ENCODE results near the gene EEFSEC. TPM values are rescaled to one million over a fixed set of nuclear protein-coding genes. Genes with fewer than 3 reads are reported as not detected.

EEFSEC gene
- total and polyA plus RNA-seq, 2 experiments from 2014 or later, result 26.7 to 47.9 TPM

GRCh38 chr3:128343287-128344051 is 190.2 kb downstream of the EEFSEC start:
- Histone ChIP-seq H3K27ac (peak overlapping the region; percentile 79), H3K4me3 (no peak overlapping the region), H3K27me3 (no peaks in the 10 kb centered on the region), H3K9me3 (ENCODE audit: low read depth) (no peaks in the 10 kb centered on the region), H3K4me1 (ENCODE audit: low read depth) (peaks cover 43% of the 10 kb centered on the region), H3K36me3 (no peaks in the 10 kb centered on the region)
- TF ChIP-seq CTCF (IDR thresholded peaks at IDR 0.05; ENCODE audit: low read depth, low read length), result no peak
- peak; percentile 66 to 90 for DNase-seq (ENCODE audit: low read depth in 1 of 2, low spot score in 1 of 2)

GRCh38 chr3:128344052-128344735 is 190.9 kb downstream of the EEFSEC start:
- H3K9me3 ChIP-seq (ENCODE audit: low read depth), result no peaks in the 10 kb centered on the region
- peak overlapping the region; percentile 79 for H3K27ac ChIP-seq

GRCh38 chr3:128345196-128345595 is 191.9 kb downstream of the EEFSEC start:
- DNase-seq (ENCODE audit: low read depth in 1 of 2, low spot score in 1 of 2), result no peak
- Histone ChIP-seq H3K27ac (no peak overlapping the region), H3K36me3 (no peaks in the 10 kb centered on the region), H3K27me3 (no peaks in the 10 kb centered on the region), H3K4me3 (no peak overlapping the region), H3K4me1 (ENCODE audit: low read depth) (peaks cover 34% of the 10 kb centered on the region), H3K9me3 (ENCODE audit: low read depth) (no peaks in the 10 kb centered on the region)
- TF ChIP-seq CTCF (IDR thresholded peaks at IDR 0.05; ENCODE audit: low read depth, low read length), result no peak

More at GRCh38 chr3:128344052-128344735, 190.9 kb downstream of the EEFSEC start:
- Histone ChIP-seq H3K27me3 (no peaks in the 10 kb centered on the region), H3K36me3 (no peaks in the 10 kb centered on the region), H3K4me3 (no peak overlapping the region), H3K4me1 (ENCODE audit: low read depth) (peaks cover 43% of the 10 kb centered on the region)
- no peak for TF ChIP-seq CTCF (IDR thresholded peaks at IDR 0.05; ENCODE audit: low read depth, low read length)
- peak in 1 of 2 donors; percentile 28 for DNase-seq (ENCODE audit: low read depth in 1 of 2, low spot score in 1 of 2)

GRCh38 chr3:128346562-128346961 is 193.3 kb downstream of the EEFSEC start:
- TF ChIP-seq CTCF (IDR thresholded peaks at IDR 0.05; ENCODE audit: low read depth, low read length), result no peak
- no peak overlapping the region for H3K4me3 ChIP-seq
- H3K27me3 ChIP-seq, result no peaks in the 10 kb centered on the region
- H3K9me3 ChIP-seq (ENCODE audit: low read depth), result no peaks in the 10 kb centered on the region
- H3K36me3 ChIP-seq, result no peaks in the 10 kb centered on the region
- H3K27ac ChIP-seq, result no peak overlapping the region
- no peak for DNase-seq (ENCODE audit: low read depth in 1 of 2, low spot score in 1 of 2)
- H3K4me1 ChIP-seq (ENCODE audit: low read depth), result peaks cover 26% of the 10 kb centered on the region

- H3K36me3 ChIP-seq, result no peaks in the 10 kb centered on the region
- no peak for DNase-seq (ENCODE audit: low read depth in 1 of 2, low spot score in 1 of 2)
- H3K4me3 ChIP-seq, result no peak overlapping the region
- H3K9me3 ChIP-seq (ENCODE audit: low read depth), result no peaks in the 10 kb centered on the region
- H3K27ac ChIP-seq, result no peak overlapping the region
- H3K27me3 ChIP-seq, result no peaks in the 10 kb centered on the region
- TF ChIP-seq CTCF (IDR thresholded peaks at IDR 0.05; ENCODE audit: low read depth, low read length), result no peak
- H3K4me1 ChIP-seq (ENCODE audit: low read depth), result peaks cover 26% of the 10 kb centered on the region
Measured at GRCh38 chr3:128347282-128347681, 194.0 kb downstream of the EEFSEC start.

Data from cardiac muscle cell (in vitro differentiated cells and primary cell).